Mesenchymal stem cell (in vitro differentiated cells and primary cell): Measurements from ENCODE around the gene ARMC2.

ENCODE experiments used
- DNase-seq: peaks from one replicate; pipeline ENCODE4 v3.0.0-alpha.2; 2013
- H2AFZ ChIP-seq: one replicate; pipeline ENCODE4 v1.6.1; 2013; ENCODE audit warnings: low read depth, mild to moderate bottlenecking, control low read depth, inconsistent platforms, low read length, moderate library complexity
- H2AK5ac ChIP-seq: 2 replicates; pipeline ENCODE4 v1.6.1; 2013; ENCODE audit warnings: low read length, moderate library complexity, mild to moderate bottlenecking, inconsistent platforms; ENCODE audit not compliant: severe bottlenecking
- H2BK120ac ChIP-seq: one replicate; pipeline ENCODE4 v1.6.1; 2013; ENCODE audit warnings: low read depth, mild to moderate bottlenecking, inconsistent platforms, low read length, moderate library complexity
- H2BK12ac ChIP-seq, 2 experiments: one replicate each; pipeline ENCODE4 v1.6.1; 2013; ENCODE audit warnings: inconsistent platforms in 2 of 2, low read length in 2 of 2, mild to moderate bottlenecking in 2 of 2, moderate library complexity in 2 of 2, control low read depth in 1 of 2
- H2BK15ac ChIP-seq: one replicate; pipeline ENCODE4 v1.6.1; 2013; ENCODE audit warnings: mild to moderate bottlenecking, low read depth, inconsistent platforms; ENCODE audit not compliant: poor library complexity, severe bottlenecking
- H2BK5ac ChIP-seq: 2 replicates; pipeline ENCODE4 v1.6.1; 2013; ENCODE audit warnings: low read depth, mild to moderate bottlenecking, low read length, control low read depth, inconsistent platforms; ENCODE audit not compliant: poor library complexity, severe bottlenecking
- H3K14ac ChIP-seq, 2 experiments: one replicate each; pipeline ENCODE4 v1.6.1; 2013; ENCODE audit warnings: inconsistent platforms in 2 of 2, low read length in 2 of 2, control low read depth in 1 of 2, mild to moderate bottlenecking in 1 of 2, moderate library complexity in 1 of 2
- H3K18ac ChIP-seq, 2 experiments: one replicate each; pipeline ENCODE4 v1.6.1; 2013; ENCODE audit warnings: inconsistent platforms in 2 of 2, low read length in 2 of 2, control low read depth in 1 of 2, low read depth in 1 of 2, mild to moderate bottlenecking in 1 of 2
- H3K23ac ChIP-seq, 2 experiments: one replicate each; pipeline ENCODE4 v1.6.1; 2013; ENCODE audit warnings: inconsistent platforms in 2 of 2, low read length in 2 of 2, mild to moderate bottlenecking in 2 of 2, moderate library complexity in 2 of 2, control low read depth in 1 of 2
- H3K27ac ChIP-seq: 2 replicates; pipeline ENCODE4 v1.5.1; 2013; ENCODE audit warnings: mild to moderate bottlenecking, moderate library complexity, low read length, control low read depth, inconsistent platforms; ENCODE audit not compliant: poor library complexity, severe bottlenecking
- H3K27me3 ChIP-seq, 2 experiments: 2 replicates each; pipeline versions ENCODE4 v1.6.1 to v1.7.0; 2013; ENCODE audit warnings: low read length in 2 of 2, mild to moderate bottlenecking in 2 of 2, moderate library complexity in 2 of 2, control low read depth in 1 of 2, inconsistent platforms in 1 of 2; ENCODE audit not compliant: control insufficient read depth in 1 of 2, insufficient read depth in 1 of 2
- H3K36me3 ChIP-seq, 2 experiments: 2 replicates each; pipeline versions ENCODE4 v1.6.1 to v1.7.0; 2013; ENCODE audit warnings: low read length in 2 of 2, control low read depth in 1 of 2, inconsistent platforms in 1 of 2, low read depth in 1 of 2, mild to moderate bottlenecking in 1 of 2; ENCODE audit not compliant: insufficient read depth in 2 of 2, control insufficient read depth in 1 of 2
- H3K4ac ChIP-seq, 2 experiments: one replicate each; pipeline ENCODE4 v1.6.1; 2013; ENCODE audit warnings: inconsistent platforms in 2 of 2, low read length in 2 of 2, mild to moderate bottlenecking in 2 of 2, moderate library complexity in 2 of 2, control low read depth in 1 of 2, low read depth in 1 of 2
- H3K4me1 ChIP-seq: 2 replicates; pipeline ENCODE4 v1.6.1; 2013; ENCODE audit warnings: low read depth, low read length, control low read depth; ENCODE audit not compliant: control insufficient read depth, insufficient read depth
- H3K4me2 ChIP-seq: 2 replicates; pipeline ENCODE4 v1.6.1; 2013; ENCODE audit warnings: low read length, mild to moderate bottlenecking, inconsistent platforms; ENCODE audit not compliant: poor library complexity, severe bottlenecking
- H3K4me3 ChIP-seq, 2 experiments: 2 replicates each; pipeline versions ENCODE4 v1.5.1 to v1.7.0; 2013; ENCODE audit warnings: low read length in 2 of 2, mild to moderate bottlenecking in 2 of 2, control low read depth in 1 of 2, low read depth in 1 of 2; ENCODE audit not compliant: insufficient read depth in 1 of 2
- H3K79me1 ChIP-seq: replicated peaks from 2 replicates; pipeline ENCODE4 v1.6.1; 2013; ENCODE audit warnings: mild to moderate bottlenecking, control low read depth, low read length, inconsistent platforms; ENCODE audit not compliant: poor library complexity, severe bottlenecking
- H3K9ac ChIP-seq: 2 replicates; pipeline ENCODE4 v1.7.0; 2013; ENCODE audit warnings: mild to moderate bottlenecking, low read length, moderate library complexity
- H3K9me3 ChIP-seq: 2 replicates; pipeline ENCODE4 v1.7.0; 2013; ENCODE audit warnings: mild to moderate bottlenecking, low read length; ENCODE audit not compliant: control insufficient read depth
- H4K8ac ChIP-seq: one replicate; pipeline ENCODE4 v1.6.1; 2013; ENCODE audit warnings: inconsistent platforms, mild to moderate bottlenecking, low read length, moderate library complexity
- H4K91ac ChIP-seq: one replicate; pipeline ENCODE4 v1.6.1; 2013; ENCODE audit warnings: mild to moderate bottlenecking, low read length, inconsistent platforms
- WGBS: methylation state at CpG from one replicate; pipeline ENCODE4 v1.1.7; 2013; ENCODE audit warnings: mixed read lengths; 5-methylcytosine and 5-hydroxymethylcytosine counted together

The ARMC2 gene

DNA sequence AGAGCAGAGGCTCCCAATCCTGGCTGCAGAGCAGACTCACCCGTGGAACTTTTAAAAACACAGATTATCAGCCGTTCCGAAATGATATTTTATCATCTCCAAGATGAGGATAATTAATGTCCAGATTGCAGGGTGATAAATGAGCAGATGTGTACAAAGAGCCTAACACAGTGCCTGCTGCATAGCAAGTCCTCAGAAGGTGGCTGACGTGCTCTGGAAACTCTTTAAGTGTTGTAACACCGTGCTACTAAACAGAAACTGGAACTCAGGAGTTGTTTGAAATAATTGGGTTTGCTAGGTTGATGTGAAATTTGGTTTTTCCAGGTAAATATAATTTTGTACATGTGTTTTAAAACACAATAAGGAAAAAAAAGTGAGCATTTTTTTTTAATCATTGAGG lies 118.0 kb downstream of the ARMC2 start:
- no peak overlapping the region for H3K9ac ChIP-seq
- H3K18ac ChIP-seq: no peak overlapping the region
- H3K4me3 ChIP-seq: no peak overlapping the region
- H2BK15ac ChIP-seq: no peak overlapping the region
- H3K27me3 ChIP-seq: no peaks in the 10 kb centered on the region
- no peak overlapping the region for H2AK5ac ChIP-seq
- H2BK120ac ChIP-seq: no peak overlapping the region
- H3K23ac ChIP-seq: no peak overlapping the region
- DNase-seq: no peak
- WGBS: 89% methylated on average over 5 of the region's 5 CpGs
- no peak overlapping the region for H2BK12ac ChIP-seq
- no peak overlapping the region for H2AFZ ChIP-seq
- H3K4ac ChIP-seq: no peak overlapping the region
- no peak overlapping the region for H3K14ac ChIP-seq
- H4K8ac ChIP-seq: no peak overlapping the region
- no peaks in the 10 kb centered on the region for H3K36me3 ChIP-seq
- H3K4me1 ChIP-seq: peaks cover 7% of the 10 kb centered on the region
- no peak overlapping the region for H3K27ac ChIP-seq
- no peaks in the 10 kb centered on the region for H3K79me1 ChIP-seq
- H3K4me2 ChIP-seq: no peak overlapping the region
- H2BK5ac ChIP-seq: no peak overlapping the region
- H3K9me3 ChIP-seq: no peaks in the 10 kb centered on the region
- no peak overlapping the region for H4K91ac ChIP-seq

DNA sequence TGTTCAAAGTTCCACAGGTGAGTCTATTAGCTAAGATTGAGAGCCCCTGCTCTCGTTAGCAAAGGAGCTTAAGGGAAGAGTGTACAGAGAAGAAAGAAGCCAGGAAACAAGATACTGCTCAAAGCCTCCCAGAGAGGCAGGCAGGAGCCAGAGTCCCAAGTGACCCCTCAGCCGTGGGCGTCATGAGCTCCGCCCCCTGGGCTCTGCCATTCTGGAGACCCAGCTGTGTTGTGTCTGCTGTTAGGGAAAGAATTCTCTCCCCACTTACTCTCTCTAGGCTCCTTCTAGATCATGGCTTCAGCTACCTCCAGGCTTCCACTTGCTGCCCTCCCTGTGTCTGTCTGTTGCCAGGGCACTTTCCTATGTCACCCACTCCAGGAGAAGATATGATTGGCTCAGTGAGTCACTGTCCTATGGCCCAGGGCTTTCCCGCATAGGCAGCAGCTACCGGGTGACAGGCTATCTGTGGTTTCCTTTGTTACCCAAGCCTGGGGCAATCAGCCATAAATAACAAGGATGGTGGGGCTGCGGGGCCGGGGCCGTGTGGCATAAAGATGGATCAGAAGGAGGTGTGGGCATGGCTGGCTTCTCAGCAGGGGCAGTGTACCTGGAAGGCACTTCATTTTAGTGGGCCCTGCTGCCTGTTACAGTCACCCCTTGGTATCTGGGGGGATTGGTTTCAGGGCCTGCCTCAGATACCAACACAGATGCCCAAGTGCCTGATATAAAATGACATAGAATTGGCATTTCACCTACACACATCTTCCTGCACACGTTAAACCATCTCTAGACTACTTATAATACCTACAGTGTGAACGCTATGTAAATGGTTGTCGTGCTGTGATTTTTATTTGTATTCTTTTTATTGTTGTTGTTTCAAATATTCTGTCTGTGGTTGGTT lies 118.9 kb downstream of the ARMC2 start:
- no peak overlapping the region for H3K4me3 ChIP-seq
- H2AK5ac ChIP-seq: no peak overlapping the region
- H4K91ac ChIP-seq: no peak overlapping the region
- H3K4me2 ChIP-seq: peak overlapping the region; percentile 17
- H2BK12ac ChIP-seq: no peak overlapping the region
- H3K9me3 ChIP-seq: no peaks in the 10 kb centered on the region
- H2BK120ac ChIP-seq: no peak overlapping the region
- 69% methylated on average over 10 of the region's 12 CpGs for WGBS
- peak overlapping the region; percentile 7 for H2AFZ ChIP-seq
- H2BK15ac ChIP-seq: no peak overlapping the region
- peak; percentile 51 for DNase-seq
- no peaks in the 10 kb centered on the region for H3K36me3 ChIP-seq
- H3K9ac ChIP-seq: no peak overlapping the region
- H2BK5ac ChIP-seq: no peak overlapping the region
- H3K27me3 ChIP-seq: no peaks in the 10 kb centered on the region
- H3K14ac ChIP-seq: no peak overlapping the region
- peaks cover 7% of the 10 kb centered on the region for H3K4me1 ChIP-seq
- no peaks in the 10 kb centered on the region for H3K79me1 ChIP-seq
- H3K4ac ChIP-seq: no peak overlapping the region
- no peak overlapping the region for H3K23ac ChIP-seq
- no peak overlapping the region for H3K27ac ChIP-seq
- H4K8ac ChIP-seq: no peak overlapping the region
- H3K18ac ChIP-seq: no peak overlapping the region

DNA sequence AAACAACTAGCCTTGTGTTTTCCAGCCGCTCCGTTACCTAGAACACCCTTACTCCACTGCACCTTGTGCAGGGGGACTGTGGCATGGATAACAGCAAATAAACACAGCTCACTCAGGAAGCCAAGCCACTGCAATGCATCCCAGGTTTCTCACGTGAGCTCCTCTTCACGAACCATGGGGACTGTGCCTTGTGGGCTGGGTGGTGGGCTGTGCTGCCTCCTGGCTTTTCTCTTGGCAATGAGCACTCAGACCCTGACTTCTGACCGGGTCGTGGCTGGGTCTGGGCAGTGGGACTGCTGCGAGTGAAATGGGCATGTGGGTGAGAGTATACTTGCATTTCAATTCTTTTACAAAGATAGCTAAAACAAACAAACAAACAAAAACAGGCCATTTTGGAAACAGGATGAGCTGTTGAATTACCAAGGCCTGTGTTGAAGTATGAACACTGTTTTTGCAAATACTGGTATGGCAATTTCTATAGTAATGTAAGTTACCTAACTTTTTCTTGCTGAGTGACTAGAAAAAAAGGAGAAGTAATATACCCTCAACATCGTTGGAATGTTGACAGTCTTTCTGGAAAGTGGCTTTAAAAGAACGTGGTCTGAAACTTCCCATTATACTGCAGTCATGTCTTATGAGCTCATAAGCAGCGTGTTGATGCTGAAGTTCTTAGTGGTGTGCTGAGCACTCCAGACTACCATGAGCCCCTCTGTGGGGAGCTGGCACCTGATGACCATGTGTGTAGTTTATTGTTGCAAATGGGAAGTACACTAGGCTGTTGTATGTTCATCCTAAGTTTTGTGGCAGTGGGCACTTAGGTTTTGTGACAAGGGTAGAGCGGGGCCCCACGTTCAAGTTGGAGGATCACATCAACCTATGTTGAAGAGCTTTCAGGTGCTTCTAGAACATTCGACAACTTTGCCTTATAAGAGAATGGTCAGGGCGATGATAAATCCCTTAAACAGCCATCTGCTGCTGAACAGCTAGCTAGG lies 120.4 kb downstream of the ARMC2 start:
- DNase-seq: no peak
- no peaks in the 10 kb centered on the region for H3K9me3 ChIP-seq
- no peaks in the 10 kb centered on the region for H3K27me3 ChIP-seq
- H3K27ac ChIP-seq: no peak overlapping the region
- no peaks in the 10 kb centered on the region for H3K36me3 ChIP-seq
- no peak overlapping the region for H4K8ac ChIP-seq
- H3K4me3 ChIP-seq: no peak overlapping the region
- 81% methylated on average over 11 of the region's 14 CpGs for WGBS
- H3K23ac ChIP-seq: no peak overlapping the region
- H2BK15ac ChIP-seq: no peak overlapping the region
- H3K79me1 ChIP-seq: no peaks in the 10 kb centered on the region
- H2BK120ac ChIP-seq: no peak overlapping the region
- no peak overlapping the region for H3K18ac ChIP-seq
- H3K9ac ChIP-seq: no peak overlapping the region
- H3K4me2 ChIP-seq: no peak overlapping the region
- no peak overlapping the region for H3K14ac ChIP-seq
- no peak overlapping the region for H2BK5ac ChIP-seq
- H2AFZ ChIP-seq: no peak overlapping the region
- H4K91ac ChIP-seq: no peak overlapping the region
- H3K4me1 ChIP-seq: peaks cover 7% of the 10 kb centered on the region
- H2BK12ac ChIP-seq: no peak overlapping the region
- no peak overlapping the region for H2AK5ac ChIP-seq
- H3K4ac ChIP-seq: no peak overlapping the region

DNA sequence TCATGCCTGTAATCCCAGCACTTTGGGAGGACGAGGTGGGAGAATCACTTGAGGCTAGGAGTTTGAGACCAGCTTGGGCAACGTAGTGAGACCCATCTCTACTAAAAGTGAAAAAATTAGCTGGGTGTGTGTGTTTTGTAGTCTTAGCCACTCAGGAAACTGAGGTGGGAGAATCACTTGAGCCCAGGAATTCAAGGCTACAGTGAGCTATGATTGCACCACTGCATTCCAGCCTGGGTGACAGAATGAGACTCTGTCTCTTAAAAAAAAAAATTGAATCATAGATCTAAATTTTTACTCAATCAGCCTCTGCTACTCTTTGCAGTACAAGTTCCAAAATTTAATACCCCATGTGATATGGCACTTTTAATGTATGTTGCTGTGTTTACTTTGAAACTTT lies 121.6 kb downstream of the ARMC2 start:
- H3K23ac ChIP-seq: no peak overlapping the region
- H3K4ac ChIP-seq: no peak overlapping the region
- H3K9ac ChIP-seq: no peak overlapping the region
- peaks cover 7% of the 10 kb centered on the region for H3K4me1 ChIP-seq
- no peaks in the 10 kb centered on the region for H3K27me3 ChIP-seq
- WGBS: 84% methylated on average over 2 of the region's 2 CpGs
- H2BK5ac ChIP-seq: no peak overlapping the region
- H2AK5ac ChIP-seq: no peak overlapping the region
- H3K9me3 ChIP-seq: no peaks in the 10 kb centered on the region
- no peak overlapping the region for H4K8ac ChIP-seq
- H2AFZ ChIP-seq: no peak overlapping the region
- no peak overlapping the region for H2BK15ac ChIP-seq
- H4K91ac ChIP-seq: no peak overlapping the region
- no peak for DNase-seq
- H3K14ac ChIP-seq: no peak overlapping the region
- no peaks in the 10 kb centered on the region for H3K36me3 ChIP-seq
- H3K27ac ChIP-seq: no peak overlapping the region
- H3K4me3 ChIP-seq: no peak overlapping the region
- no peaks in the 10 kb centered on the region for H3K79me1 ChIP-seq
- H2BK12ac ChIP-seq: no peak overlapping the region
- no peak overlapping the region for H2BK120ac ChIP-seq
- no peak overlapping the region for H3K18ac ChIP-seq
- no peak overlapping the region for H3K4me2 ChIP-seq
